Fibroblast of lung (primary cell): ENCODE data around the gene CAPS2. TPM values are rescaled to one million over a fixed set of nuclear protein-coding genes. Genes with fewer than 3 reads are reported as not detected.

Experiments
- DNase-seq, 2 donors: peaks; one replicate each; pipeline versions ENCODE4 v3.0.0 to v3.0.0-alpha.2; 2010; ENCODE audit warnings: low read depth in 2 of 2
- H2AFZ ChIP-seq: 2 replicates; pipeline ENCODE4 v1.5.1; 2012; ENCODE audit warnings: low read length, control low read depth, inconsistent platforms
- H3K27ac ChIP-seq: 2 replicates; pipeline ENCODE4 v1.5.1; 2011; ENCODE audit warnings: low read length, control low read depth; ENCODE audit not compliant: insufficient read depth
- H3K27me3 ChIP-seq: 2 replicates; pipeline ENCODE4 v1.5.1; 2011; ENCODE audit warnings: mild to moderate bottlenecking, low read length; ENCODE audit not compliant: control insufficient read depth, insufficient read depth
- H3K36me3 ChIP-seq: 2 replicates; pipeline ENCODE4 v1.5.1; 2011; ENCODE audit warnings: low read length; ENCODE audit not compliant: control insufficient read depth, insufficient read depth
- H3K4me1 ChIP-seq: 2 replicates; pipeline ENCODE4 v1.5.1; 2011; ENCODE audit warnings: low read length; ENCODE audit not compliant: control insufficient read depth, insufficient read depth; ENCODE audit errors: extremely low read depth
- H3K4me2 ChIP-seq: 2 replicates; pipeline ENCODE4 v1.5.1; 2011; ENCODE audit warnings: low read length, control low read depth; ENCODE audit not compliant: insufficient read depth; ENCODE audit errors: extremely low read depth
- H3K4me3 ChIP-seq, 4 experiments: fragments of 200-600 bp in 1 of 4; sonication (generic) in 1 of 4; replicated peaks in 1 of 4; 2 replicates each; pipeline ENCODE4 v1.5.1; 2011 to 2016; ENCODE audit warnings: low read length in 4 of 4, low read depth in 3 of 4, mild to moderate bottlenecking in 3 of 4, control low read depth in 2 of 4, inconsistent platforms in 1 of 4, mixed read lengths in 1 of 4; ENCODE audit not compliant: insufficient read depth in 1 of 4; ENCODE audit errors: control extremely low read depth in 1 of 4
- H3K79me2 ChIP-seq: 2 replicates; pipeline ENCODE4 v1.5.1; 2012; ENCODE audit warnings: mild to moderate bottlenecking, low read length, inconsistent platforms; ENCODE audit not compliant: control insufficient read depth, insufficient read depth
- H3K9ac ChIP-seq: 2 replicates; pipeline ENCODE4 v1.5.1; 2011; ENCODE audit warnings: mild to moderate bottlenecking, low read length, control low read depth; ENCODE audit not compliant: insufficient read depth
- H3K9me3 ChIP-seq: 2 replicates; pipeline ENCODE4 v1.5.1; 2012; ENCODE audit warnings: low read depth, low read length; ENCODE audit not compliant: control insufficient read depth, insufficient read depth
- H4K20me1 ChIP-seq: 2 replicates; pipeline ENCODE4 v1.5.1; 2011; ENCODE audit warnings: low read length; ENCODE audit not compliant: control insufficient read depth, insufficient read depth; ENCODE audit errors: extremely low read depth
- CTCF ChIP-seq, 2 donors: IDR thresholded peaks in 1 of 2; conservative IDR thresholded peaks in 1 of 2; 1 replicate in 1 of 2; 2 replicates in 1 of 2; pipeline ENCODE4 v1.5.1; 2011 to 2012; ENCODE audit warnings: low read length in 2 of 2, control low read depth in 1 of 2, inconsistent platforms in 1 of 2, low read depth in 1 of 2, mild to moderate bottlenecking in 1 of 2
- EZH2 ChIP-seq: IDR thresholded peaks from 2 replicates; pipeline ENCODE4 v1.5.1; 2012; ENCODE audit warnings: low read length, control low read depth, mild to moderate bottlenecking; ENCODE audit errors: missing control alignments
- polyA plus RNA-seq, 2 donors: library from polyadenylated mRNA; depleted of rRNA in 1 of 2; stranded (reverse) in 1 of 2; unstranded in 1 of 2; fragments of >200 nt; gene quantifications; 2 replicates each; pipeline ENCODE4 v1.2.1, GENCODE V29; 2011 to 2012; ENCODE audit warnings: missing spikeins in 1 of 2
- total RNA-seq: library from RNA; depleted of rRNA; stranded (reverse); fragments of >200 nt; gene quantifications from 2 replicates; pipeline ENCODE4 v1.2.1, GENCODE V29; 2014

CAPS2 gene
- total and polyA plus RNA-seq, 2 donors (not counting 1 experiment from before 2014, with no cell fraction given) = 3.5 to 21.1 TPM

- H3K4me3 ChIP-seq = no peak overlapping the region
- H4K20me1 ChIP-seq = no peaks in the 10 kb centered on the region
- no peak for TF ChIP-seq CTCF (conservative IDR thresholded peaks at IDR 0.05 in 1 of 2, IDR thresholded peaks at IDR 0.05 in 1 of 2; ENCODE audit: low read depth in 1 of 2, low read length in 2 of 2)
- no peak for TF ChIP-seq EZH2
- no peak overlapping the region for H2AFZ ChIP-seq
- no peaks in the 10 kb centered on the region for H3K36me3 ChIP-seq
- H3K4me2 ChIP-seq = no peak overlapping the region
- no peak for DNase-seq
- H3K27me3 ChIP-seq = no peaks in the 10 kb centered on the region
- H3K27ac ChIP-seq = no peak overlapping the region
- no peaks in the 10 kb centered on the region for H3K4me1 ChIP-seq
- no peaks in the 10 kb centered on the region for H3K79me2 ChIP-seq
- H3K9me3 ChIP-seq = no peaks in the 10 kb centered on the region
- no peak overlapping the region for H3K9ac ChIP-seq
Observed at GRCh38 chr12:75302225-75302624, 27.9 kb downstream of the CAPS2 start.

- H3K27ac ChIP-seq = no peak overlapping the region
- no peak overlapping the region for H3K4me2 ChIP-seq
- no peaks in the 10 kb centered on the region for H3K9me3 ChIP-seq
- H3K4me3 ChIP-seq = no peak overlapping the region
- TF ChIP-seq CTCF (conservative IDR thresholded peaks at IDR 0.05 in 1 of 2, IDR thresholded peaks at IDR 0.05 in 1 of 2; ENCODE audit: low read depth in 1 of 2, low read length in 2 of 2) (no peak), EZH2 (no peak)
- H2AFZ ChIP-seq = no peak overlapping the region
- DNase-seq = no peak
- no peaks in the 10 kb centered on the region for H3K79me2 ChIP-seq
- H3K36me3 ChIP-seq = no peaks in the 10 kb centered on the region
- H3K9ac ChIP-seq = no peak overlapping the region
- no peaks in the 10 kb centered on the region for H3K27me3 ChIP-seq
- H4K20me1 ChIP-seq = no peaks in the 10 kb centered on the region
- no peaks in the 10 kb centered on the region for H3K4me1 ChIP-seq
Observed at GRCh38 chr12:75294797-75295196, 35.3 kb downstream of the CAPS2 start.

DNA sequence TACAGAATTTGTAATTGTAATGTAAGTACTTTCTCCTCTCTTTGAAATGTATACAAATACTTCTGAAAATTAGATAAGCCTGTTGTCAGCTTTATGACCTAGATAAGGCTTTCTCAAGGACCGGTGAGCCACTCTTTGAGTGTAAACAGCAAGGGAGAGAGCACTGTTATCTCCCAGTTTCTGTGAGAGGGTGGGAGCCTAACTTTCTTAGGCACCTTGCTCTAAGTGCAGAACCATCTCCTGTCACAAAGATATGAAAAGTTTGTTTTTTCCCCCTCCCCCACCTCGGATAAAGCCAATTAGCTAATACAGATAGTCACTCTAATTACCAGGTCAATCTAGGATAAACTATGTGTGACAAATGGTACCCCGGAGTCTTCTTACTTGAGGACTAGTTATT is 35.8 kb downstream of the CAPS2 start:
- Histone ChIP-seq H4K20me1 (no peaks in the 10 kb centered on the region), H3K4me3 (no peak overlapping the region), H2AFZ (no peak overlapping the region), H3K27ac (no peak overlapping the region), H3K9ac (no peak overlapping the region), H3K4me2 (no peak overlapping the region), H3K79me2 (no peaks in the 10 kb centered on the region), H3K4me1 (no peaks in the 10 kb centered on the region), H3K27me3 (no peaks in the 10 kb centered on the region), H3K36me3 (no peaks in the 10 kb centered on the region), H3K9me3 (no peaks in the 10 kb centered on the region)
- TF ChIP-seq CTCF (conservative IDR thresholded peaks at IDR 0.05 in 1 of 2, IDR thresholded peaks at IDR 0.05 in 1 of 2; ENCODE audit: low read depth in 1 of 2, low read length in 2 of 2) (no peak), EZH2 (no peak)
- DNase-seq = no peak
